Tibial nerve (tissue), 4 donors: ENCODE data around the gene MAMLD1. TPM values are rescaled to one million over a fixed set of nuclear protein-coding genes. Genes with fewer than 3 reads are reported as not detected.

Experiments used
- DNase-seq, 2 donors: peaks; one replicate each; pipeline ENCODE4 v3.0.0-alpha.2; 2019; ENCODE audit warnings: low spot score in 2 of 2
- H3K27ac ChIP-seq, 4 donors: fragments of 200-600 bp; sonication (generic) in 3 of 4; one replicate each; pipeline ENCODE4 v1.5.1; 2017 to 2019; ENCODE audit warnings: mild to moderate bottlenecking in 1 of 4
- H3K27me3 ChIP-seq, 2 donors: fragments of 200-600 bp; sonication (generic) in 1 of 2; one replicate each; pipeline versions ENCODE4 v1.5.1 to v1.6.0; 2017 to 2019
- H3K36me3 ChIP-seq, 3 donors: fragments of 200-600 bp; sonication (generic); one replicate each; pipeline ENCODE4 v1.5.1; 2018 to 2019
- H3K4me1 ChIP-seq, 4 donors: fragments of 200-600 bp; sonication (generic) in 3 of 4; one replicate each; pipeline ENCODE4 v1.5.1; 2017 to 2019
- H3K4me3 ChIP-seq, 4 donors: fragments of 200-600 bp; sonication (generic) in 3 of 4; one replicate each; pipeline ENCODE4 v1.5.1; 2017 to 2019; ENCODE audit warnings: mild to moderate bottlenecking in 1 of 4, moderate library complexity in 1 of 4
- H3K9me3 ChIP-seq, 4 donors: fragments of 200-600 bp; sonication (generic) in 3 of 4; one replicate each; pipeline ENCODE4 v1.5.1; 2017 to 2019
- CTCF ChIP-seq, 5 experiments: fragments of 200-600 bp in 3 of 5; fragments of 450-650 bp in 2 of 5; sonication (generic) in 3 of 5; IDR thresholded peaks; one replicate each; pipeline ENCODE4 v1.5.1; 2016 to 2019; ENCODE audit warnings: antibody characterized with exemption in 5 of 5, mild to moderate bottlenecking in 3 of 5, moderate library complexity in 2 of 5
- EP300 ChIP-seq, 2 donors: sonication (generic); formaldehyde crosslinking; IDR thresholded peaks; one replicate each; pipeline ENCODE4 v1.6.1; 2017; ENCODE audit warnings: antibody characterized with exemption in 2 of 2, mild to moderate bottlenecking in 1 of 2
- POLR2A ChIP-seq, 2 donors: fragments of 450-650 bp; IDR thresholded peaks; one replicate each; pipeline ENCODE4 v1.6.1; 2017; ENCODE audit warnings: antibody characterized with exemption in 2 of 2, mild to moderate bottlenecking in 2 of 2, moderate library complexity in 2 of 2
- WGBS, 2 donors: methylation state at CpG; one replicate each; pipeline ENCODE4 v1.1.5; 2018; 5-methylcytosine and 5-hydroxymethylcytosine counted together
- total RNA-seq, 4 donors: library from RNA; depleted of rRNA; stranded (reverse); fragments of >200 nt; gene quantifications; one replicate each; pipeline ENCODE4 v1.1.0, GENCODE V29; 2016

MAMLD1 gene
- total RNA-seq, 4 donors from 2014 or later: 8.2 to 16.2 (median 9.2) TPM

GRCh38 chrX:150324035-150324728 is 38.9 kb upstream of the MAMLD1 start:
- Histone ChIP-seq H3K27ac (no peak overlapping the region), H3K9me3 (no peaks in the 10 kb centered on the region), H3K27me3 (no peaks in the 10 kb centered on the region), H3K4me1 (no peaks in the 10 kb centered on the region), H3K36me3 (no peaks in the 10 kb centered on the region), H3K4me3 (no peak overlapping the region)
- DNase-seq: no peak
- WGBS, 2 donors: 38 to 72% methylated on average over 4 of the region's 4 CpGs
- no peak for TF ChIP-seq CTCF (IDR thresholded peaks at IDR 0.05)
- TF ChIP-seq EP300 (IDR thresholded peaks at IDR 0.05): no peak
- no peak for TF ChIP-seq POLR2A (IDR thresholded peaks at IDR 0.05)

GRCh38 chrX:150324919-150325318 is 38.2 kb upstream of the MAMLD1 start:
- H3K4me3 ChIP-seq: no peak overlapping the region
- no peak overlapping the region for H3K27ac ChIP-seq
- TF ChIP-seq EP300 (IDR thresholded peaks at IDR 0.05) (no peak), POLR2A (IDR thresholded peaks at IDR 0.05) (no peak), CTCF (IDR thresholded peaks at IDR 0.05) (no peak)
- DNase-seq: no peak
- 83 to 87% methylated on average over 2 of the region's 2 CpGs for WGBS, 2 donors
- H3K27me3 ChIP-seq: no peaks in the 10 kb centered on the region
- H3K4me1 ChIP-seq: no peaks in the 10 kb centered on the region
- H3K36me3 ChIP-seq: no peaks in the 10 kb centered on the region
- no peaks in the 10 kb centered on the region for H3K9me3 ChIP-seq

- Histone ChIP-seq H3K4me3 (no peak overlapping the region), H3K27me3 (no peaks in the 10 kb centered on the region), H3K36me3 (no peaks in the 10 kb centered on the region), H3K27ac (no peak overlapping the region), H3K9me3 (no peaks in the 10 kb centered on the region), H3K4me1 (no peaks in the 10 kb centered on the region)
- WGBS, 2 donors: 30 to 37% methylated on average over 7 of the region's 7 CpGs
- no peak for DNase-seq
- no peak for TF ChIP-seq EP300 (IDR thresholded peaks at IDR 0.05)
- no peak for TF ChIP-seq CTCF (IDR thresholded peaks at IDR 0.05)
- no peak for TF ChIP-seq POLR2A (IDR thresholded peaks at IDR 0.05)
Measured at GRCh38 chrX:150326541-150327247, 36.4 kb upstream of the MAMLD1 start.

DNA sequence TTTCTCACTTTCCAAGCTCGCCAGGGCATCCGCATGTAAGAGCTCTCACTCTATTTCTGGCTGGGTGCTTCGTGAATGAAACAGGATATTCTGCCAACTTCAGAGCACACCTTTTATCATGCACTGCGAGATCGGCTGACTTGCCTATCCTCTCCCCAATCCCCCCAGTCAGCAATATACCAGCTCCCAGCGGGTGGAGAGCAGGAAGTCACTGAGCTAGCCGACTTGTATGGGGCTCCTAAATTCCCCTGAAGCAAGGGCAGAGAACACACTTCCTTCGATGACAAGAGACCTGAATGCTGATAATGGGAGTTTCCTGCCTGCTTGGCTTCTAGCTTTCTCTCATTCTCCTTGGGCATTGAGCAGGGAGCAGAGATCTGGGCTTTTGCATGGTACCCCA is 33.8 kb upstream of the MAMLD1 start:
- no peak for DNase-seq
- H3K27ac ChIP-seq: no peak overlapping the region
- H3K36me3 ChIP-seq: no peaks in the 10 kb centered on the region
- 68% methylated on average over 6 to 8 of the region's 8 CpGs for WGBS, 2 donors
- H3K27me3 ChIP-seq: no peaks in the 10 kb centered on the region
- H3K4me3 ChIP-seq: no peak overlapping the region
- no peak for TF ChIP-seq EP300 (IDR thresholded peaks at IDR 0.05)
- H3K4me1 ChIP-seq: no peaks in the 10 kb centered on the region
- no peaks in the 10 kb centered on the region for H3K9me3 ChIP-seq

GRCh38 chrX:150329868-150330267 is 33.2 kb upstream of the MAMLD1 start:
- WGBS, 2 donors: 65 to 79% methylated on average over 2 of the region's 2 CpGs
- H3K4me1 ChIP-seq: no peaks in the 10 kb centered on the region
- H3K27ac ChIP-seq: no peak overlapping the region
- no peaks in the 10 kb centered on the region for H3K27me3 ChIP-seq
- no peaks in the 10 kb centered on the region for H3K9me3 ChIP-seq
- TF ChIP-seq EP300 (IDR thresholded peaks at IDR 0.05): no peak
- TF ChIP-seq POLR2A (IDR thresholded peaks at IDR 0.05): no peak
- no peak for TF ChIP-seq CTCF (IDR thresholded peaks at IDR 0.05)
- no peak overlapping the region for H3K4me3 ChIP-seq
- H3K36me3 ChIP-seq: no peaks in the 10 kb centered on the region
- DNase-seq: no peak
